Measurements from ENCODE around the gene EFHD1.

EFHD1 gene

GRCh38 chr2:232598293-232598692 is 35.1 kb upstream of the EFHD1 start:
- Histone ChIP-seq H4K20me1 (ENCODE audit: control insufficient read depth, insufficient read depth, low read depth, low read length) (no peaks in the 10 kb centered on the region), H3K79me2 (ENCODE audit: control insufficient read depth, low read length) (no peaks in the 10 kb centered on the region), H3K9me3 (ENCODE audit: control insufficient read depth, insufficient read depth, low read length) (no peaks in the 10 kb centered on the region), H3K4me3 (ENCODE audit: low read length) (no peak overlapping the region), H3F3A (ENCODE audit: control insufficient read depth, insufficient read depth) (no peaks in the 10 kb centered on the region), H3K9me2 (replicated peaks; ENCODE audit: control insufficient read depth, low read length) (no peaks in the 10 kb centered on the region), H3K4me2 (ENCODE audit: low read length) (no peak overlapping the region), H3K27ac (ENCODE audit: low read depth, low read length) (no peak overlapping the region), H3K27me3 (ENCODE audit: control insufficient read depth, low read length) (no peaks in the 10 kb centered on the region), H3K4me1 (ENCODE audit: control insufficient read depth, low read length) (no peaks in the 10 kb centered on the region), H3K36me3 (ENCODE audit: control insufficient read depth, low read length) (no peaks in the 10 kb centered on the region)
- TF ChIP-seq EZH2phosphoT487 (IDR thresholded peaks at IDR 0.05; ENCODE audit: borderline replicate concordance, low read length) (no peak), CTCF (IDR thresholded peaks at IDR 0.05; ENCODE audit: low read depth, low read length, poor library complexity, severe bottlenecking) (no peak)

GRCh38 chr2:232600053-232600773 is 33.2 kb upstream of the EFHD1 start:
- no peaks in the 10 kb centered on the region for H3K79me2 ChIP-seq (ENCODE audit: control insufficient read depth, low read length)
- no peaks in the 10 kb centered on the region for H3K9me2 ChIP-seq (replicated peaks; ENCODE audit: control insufficient read depth, low read length)
- H3K4me1 ChIP-seq (ENCODE audit: control insufficient read depth, low read length) = no peaks in the 10 kb centered on the region

GRCh38 chr2:232603283-232603682 is 30.1 kb upstream of the EFHD1 start:
- H3K36me3 ChIP-seq (ENCODE audit: control insufficient read depth, low read length) = no peaks in the 10 kb centered on the region
- no peak overlapping the region for H3K4me3 ChIP-seq (ENCODE audit: low read length)
- H3K4me2 ChIP-seq (ENCODE audit: low read length) = no peak overlapping the region
- TF ChIP-seq CTCF (IDR thresholded peaks at IDR 0.05; ENCODE audit: low read depth, low read length, poor library complexity, severe bottlenecking) = no peak
- no peak for TF ChIP-seq EZH2phosphoT487 (IDR thresholded peaks at IDR 0.05; ENCODE audit: borderline replicate concordance, low read length)
- peaks cover 6% of the 10 kb centered on the region for H3K4me1 ChIP-seq (ENCODE audit: control insufficient read depth, low read length)
- no peaks in the 10 kb centered on the region for H3K79me2 ChIP-seq (ENCODE audit: control insufficient read depth, low read length)
- no peaks in the 10 kb centered on the region for H3K9me3 ChIP-seq (ENCODE audit: control insufficient read depth, insufficient read depth, low read length)
- H3F3A ChIP-seq (ENCODE audit: control insufficient read depth, insufficient read depth) = no peaks in the 10 kb centered on the region
- no peaks in the 10 kb centered on the region for H3K9me2 ChIP-seq (replicated peaks; ENCODE audit: control insufficient read depth, low read length)
- H3K27ac ChIP-seq (ENCODE audit: low read depth, low read length) = no peak overlapping the region
- 0 out of 2 replicates have a peak, but pooled peaks cover 4% of the 10 kb centered on the region for H3K27me3 ChIP-seq (ENCODE audit: control insufficient read depth, low read length)
- H4K20me1 ChIP-seq (ENCODE audit: control insufficient read depth, insufficient read depth, low read depth, low read length) = no peaks in the 10 kb centered on the region

More at GRCh38 chr2:232600053-232600773, 33.2 kb upstream of the EFHD1 start:
- H3K4me2 ChIP-seq (ENCODE audit: low read length) = no peak overlapping the region
- no peaks in the 10 kb centered on the region for H4K20me1 ChIP-seq (ENCODE audit: control insufficient read depth, insufficient read depth, low read depth, low read length)
- H3K9me3 ChIP-seq (ENCODE audit: control insufficient read depth, insufficient read depth, low read length) = no peaks in the 10 kb centered on the region
- H3K27me3 ChIP-seq (ENCODE audit: control insufficient read depth, low read length) = 0 out of 2 replicates have a peak, but pooled peaks cover 4% of the 10 kb centered on the region
- no peaks in the 10 kb centered on the region for H3K36me3 ChIP-seq (ENCODE audit: control insufficient read depth, low read length)
- no peak overlapping the region for H3K27ac ChIP-seq (ENCODE audit: low read depth, low read length)
- TF ChIP-seq EZH2phosphoT487 (IDR thresholded peaks at IDR 0.05; ENCODE audit: borderline replicate concordance, low read length) (no peak), CTCF (IDR thresholded peaks at IDR 0.05; ENCODE audit: low read depth, low read length, poor library complexity, severe bottlenecking) (no peak)
- H3F3A ChIP-seq (ENCODE audit: control insufficient read depth, insufficient read depth) = no peaks in the 10 kb centered on the region
- no peak overlapping the region for H3K4me3 ChIP-seq (ENCODE audit: low read length)

Data from DOHH2 (cell line).